DND-41 (cell line): ENCODE results near the gene PEX11A.

Source experiments
- EZH2 ChIP-seq: IDR thresholded peaks from 3 replicates; pipeline ENCODE4 v1.6.1; 2012; ENCODE audit warnings: borderline replicate concordance, low read depth, mild to moderate bottlenecking, moderate library complexity, low read length, inconsistent platforms; ENCODE audit not compliant: severe bottlenecking
- TF ChIP-seq, protein P1 (sequence below): IDR thresholded peaks from 2 replicates; pipeline ENCODE4 v1.5.1; 2012; ENCODE audit warnings: borderline replicate concordance, low read length, moderate library complexity, mild to moderate bottlenecking; ENCODE audit not compliant: poor library complexity, severe bottlenecking; ENCODE audit errors: extremely low read depth

DNA sequence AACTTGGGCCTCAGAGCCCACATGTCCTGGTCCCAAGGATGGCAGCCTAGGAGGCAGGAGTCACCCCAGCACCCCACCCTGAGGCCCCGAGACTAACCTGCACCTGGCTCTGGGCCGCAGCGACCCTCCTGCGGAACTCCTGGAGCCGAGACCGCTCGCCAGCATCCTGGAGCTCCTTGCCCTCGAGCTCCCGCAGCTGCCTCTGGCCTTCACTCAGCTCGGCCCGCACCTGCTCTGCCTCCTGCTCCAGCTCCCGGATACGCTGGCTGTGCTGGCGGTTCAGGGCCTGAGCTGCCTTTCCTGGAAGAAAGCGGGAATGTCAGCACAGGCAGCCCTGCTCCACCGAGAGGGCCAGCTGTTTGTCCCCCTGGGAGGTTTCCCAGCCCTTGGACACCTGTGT, 48.4 kb downstream of the PEX11A start:
- TF ChIP-seq, protein P1, sequence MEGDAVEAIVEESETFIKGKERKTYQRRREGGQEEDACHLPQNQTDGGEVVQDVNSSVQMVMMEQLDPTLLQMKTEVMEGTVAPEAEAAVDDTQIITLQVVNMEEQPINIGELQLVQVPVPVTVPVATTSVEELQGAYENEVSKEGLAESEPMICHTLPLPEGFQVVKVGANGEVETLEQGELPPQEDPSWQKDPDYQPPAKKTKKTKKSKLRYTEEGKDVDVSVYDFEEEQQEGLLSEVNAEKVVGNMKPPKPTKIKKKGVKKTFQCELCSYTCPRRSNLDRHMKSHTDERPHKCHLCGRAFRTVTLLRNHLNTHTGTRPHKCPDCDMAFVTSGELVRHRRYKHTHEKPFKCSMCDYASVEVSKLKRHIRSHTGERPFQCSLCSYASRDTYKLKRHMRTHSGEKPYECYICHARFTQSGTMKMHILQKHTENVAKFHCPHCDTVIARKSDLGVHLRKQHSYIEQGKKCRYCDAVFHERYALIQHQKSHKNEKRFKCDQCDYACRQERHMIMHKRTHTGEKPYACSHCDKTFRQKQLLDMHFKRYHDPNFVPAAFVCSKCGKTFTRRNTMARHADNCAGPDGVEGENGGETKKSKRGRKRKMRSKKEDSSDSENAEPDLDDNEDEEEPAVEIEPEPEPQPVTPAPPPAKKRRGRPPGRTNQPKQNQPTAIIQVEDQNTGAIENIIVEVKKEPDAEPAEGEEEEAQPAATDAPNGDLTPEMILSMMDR: no peak
- no peak for TF ChIP-seq EZH2
